Activated naive CD4-positive, alpha-beta T cell treated with anti-CD3 and anti-CD28 coated beads for 36 hours (primary cell): ENCODE measurements around the gene ZNF574. TPM values are rescaled to one million over a fixed set of nuclear protein-coding genes. Genes with fewer than 3 reads are reported as not detected.

Experiments used
- CTCF ChIA-PET: fragments of 350-600 bp; sonication (Branson Sonifier 250); formaldehyde crosslinking; loops from one replicate; lab custom pipeline; 2021; ENCODE audit warnings: antibody characterized with exemption; lab: Charles Lee
- DNase-seq: peaks from one replicate; pipeline ENCODE4 v3.0.0-alpha.2; 2020
- H3K27ac Mint-ChIP-seq: one replicate; pipeline ENCODE4 v1.8.0; 2021; ENCODE audit warnings: mild to moderate bottlenecking, mixed read lengths
- H3K27me3 Mint-ChIP-seq: one replicate; pipeline ENCODE4 v1.8.0; 2021; ENCODE audit warnings: low read depth, mixed read lengths
- H3K36me3 Mint-ChIP-seq: one replicate; pipeline ENCODE4 v1.8.0; 2021; ENCODE audit warnings: low read depth, mixed read lengths
- H3K4me1 Mint-ChIP-seq: one replicate; pipeline ENCODE4 v1.8.0; 2021; ENCODE audit warnings: low read depth, mixed read lengths
- H3K4me3 Mint-ChIP-seq: one replicate; pipeline ENCODE4 v1.8.0; 2021; ENCODE audit warnings: mild to moderate bottlenecking, moderate library complexity, mixed read lengths
- H3K9me3 Mint-ChIP-seq: one replicate; pipeline ENCODE4 v1.8.0; 2021; ENCODE audit warnings: mixed read lengths
- intact Hi-C: fragments of 100-400 bp; cut with micrococcal nuclease; formaldehyde crosslinking; loops from one replicate; pipeline ENCODE4 v1.15.1; 2023
- total RNA-seq, 2 experiments: library from RNA; stranded (reverse); gene quantifications; one replicate each; pipeline ENCODE4 v1.2.3, GENCODE V29; 2021

ZNF574 gene
- total RNA-seq, 2 experiments from 2014 or later, result 8.4 to 8.8 TPM

GRCh38 chr19:42113641-42114348 lies 37.8 kb downstream of the ZNF574 start:
- Mint-ChIP-seq H3K9me3 (no peaks in the 10 kb centered on the region), H3K27ac (peak overlapping the region; percentile 85), H3K4me3 (no peak overlapping the region), H3K4me1 (peaks cover 43% of the 10 kb centered on the region), H3K27me3 (no peaks in the 10 kb centered on the region), H3K36me3 (peaks cover 38% of the 10 kb centered on the region)
- intact Hi-C loops, result no loop called here
- CTCF ChIA-PET, result interaction anchor here (0.7 to 2.5 kb wide), 7 partner anchors 9 to 326 kb away, joined by 3 to 12 read pairs (median 3); partner anchors contain the start of gene POU2F2
- DNase-seq, result no peak

GRCh38 chr19:42114412-42114811 lies 38.4 kb downstream of the ZNF574 start:
- peak overlapping the region; percentile 85 for H3K27ac Mint-ChIP-seq
- peaks cover 42% of the 10 kb centered on the region for H3K4me1 Mint-ChIP-seq
- peaks cover 39% of the 10 kb centered on the region for H3K36me3 Mint-ChIP-seq
- no peak for DNase-seq
- CTCF ChIA-PET, result interaction anchor here (1.2 to 2.5 kb wide), 4 partner anchors 9 to 326 kb away, joined by 3 to 12 read pairs (median 5); partner anchors contain the start of gene POU2F2
- H3K4me3 Mint-ChIP-seq, result no peak overlapping the region
- H3K9me3 Mint-ChIP-seq, result no peaks in the 10 kb centered on the region
- intact Hi-C loops, result no loop called here
- no peaks in the 10 kb centered on the region for H3K27me3 Mint-ChIP-seq

GRCh38 chr19:42115219-42115618 lies 39.3 kb downstream of the ZNF574 start:
- Mint-ChIP-seq H3K27ac (no peak overlapping the region), H3K27me3 (no peaks in the 10 kb centered on the region), H3K4me1 (peaks cover 41% of the 10 kb centered on the region), H3K4me3 (no peak overlapping the region), H3K36me3 (peaks cover 39% of the 10 kb centered on the region), H3K9me3 (no peaks in the 10 kb centered on the region)
- DNase-seq, result no peak
- CTCF ChIA-PET, result interaction anchor here (1.3 to 2.5 kb wide), 3 partner anchors 11 to 68 kb away, joined by 3 to 12 read pairs (median 7); partner anchors contain the start of gene POU2F2
- intact Hi-C loops, result no loop called here

- Mint-ChIP-seq H3K27ac (no peak overlapping the region), H3K27me3 (no peaks in the 10 kb centered on the region), H3K36me3 (peaks cover 39% of the 10 kb centered on the region), H3K4me3 (no peak overlapping the region), H3K4me1 (peaks cover 43% of the 10 kb centered on the region), H3K9me3 (no peaks in the 10 kb centered on the region)
- intact Hi-C loops, result no loop called here
- DNase-seq, result no peak
- CTCF ChIA-PET, result interaction anchor here (1.3 to 2.2 kb wide), 2 partner anchors 17 to 68 kb away, joined by 3 to 12 read pairs; partner anchors contain the start of gene POU2F2
Measured at GRCh38 chr19:42115705-42116104, 39.7 kb downstream of the ZNF574 start.

GRCh38 chr19:42116308-42117075 lies 40.5 kb downstream of the ZNF574 start:
- no peaks in the 10 kb centered on the region for H3K9me3 Mint-ChIP-seq
- peaks cover 43% of the 10 kb centered on the region for H3K4me1 Mint-ChIP-seq
- H3K4me3 Mint-ChIP-seq, result no peak overlapping the region
- DNase-seq, result no peak
- intact Hi-C loops, result no loop called here
- CTCF ChIA-PET, result no interaction called here
- H3K27me3 Mint-ChIP-seq, result no peaks in the 10 kb centered on the region
- H3K36me3 Mint-ChIP-seq, result peaks cover 36% of the 10 kb centered on the region
- H3K27ac Mint-ChIP-seq, result no peak overlapping the region

GRCh38 chr19:42117076-42117475 lies 41.1 kb downstream of the ZNF574 start:
- Mint-ChIP-seq H3K4me3 (no peak overlapping the region), H3K27ac (no peak overlapping the region), H3K9me3 (no peaks in the 10 kb centered on the region), H3K36me3 (peaks cover 37% of the 10 kb centered on the region), H3K4me1 (peaks cover 43% of the 10 kb centered on the region), H3K27me3 (no peaks in the 10 kb centered on the region)
- DNase-seq, result no peak
- intact Hi-C loops, result no loop called here
- CTCF ChIA-PET, result no interaction called here

- no peaks in the 10 kb centered on the region for H3K9me3 Mint-ChIP-seq
- peak overlapping the region; percentile 98 for H3K27ac Mint-ChIP-seq
- peaks cover 26% of the 10 kb centered on the region for H3K36me3 Mint-ChIP-seq
- CTCF ChIA-PET, result interaction anchor here (0.5 to 1.8 kb wide), 4 partner anchors 11 to 445 kb away, joined by 3 to 16 read pairs (median 3); no protein-coding TSS in a partner anchor
- H3K4me3 Mint-ChIP-seq, result peak overlapping the region; percentile 76
- no peaks in the 10 kb centered on the region for H3K27me3 Mint-ChIP-seq
- intact Hi-C loops, result no loop called here
- no peak for DNase-seq
- peaks cover 48% of the 10 kb centered on the region for H3K4me1 Mint-ChIP-seq
Measured at GRCh38 chr19:42120276-42120980, 44.5 kb downstream of the ZNF574 start.

- intact Hi-C loops, result loop anchor here (1.0 kb wide), 2 partner anchors 78 to 276 kb away; no protein-coding TSS in a partner anchor
- peak overlapping the region; percentile 98 for H3K27ac Mint-ChIP-seq
- H3K4me1 Mint-ChIP-seq, result peaks cover 53% of the 10 kb centered on the region
- CTCF ChIA-PET, result interaction anchor here (1.2 to 9.1 kb wide), 3 partner anchors 11 to 12 kb away, joined by 8 to 86 read pairs (median 16); partner anchors contain the start of gene POU2F2
- H3K9me3 Mint-ChIP-seq, result no peaks in the 10 kb centered on the region
- peaks cover 24% of the 10 kb centered on the region for H3K36me3 Mint-ChIP-seq
- no peaks in the 10 kb centered on the region for H3K27me3 Mint-ChIP-seq
- peak; percentile 30 for DNase-seq
- peak overlapping the region; percentile 76 for H3K4me3 Mint-ChIP-seq
Measured at GRCh38 chr19:42121036-42121621, 45.2 kb downstream of the ZNF574 start.

GRCh38 chr19:42121656-42122069 lies 45.7 kb downstream of the ZNF574 start:
- intact Hi-C loops, result loop anchor here (1.0 to 2.0 kb wide), 6 partner anchors 13 to 301 kb away; partner anchors contain the start of gene ZNF574
- CTCF ChIA-PET, result interaction anchor here (1.2 to 9.1 kb wide), 2 partner anchors 11 to 12 kb away, joined by 8 to 86 read pairs; partner anchors contain the start of gene POU2F2
- peaks cover 54% of the 10 kb centered on the region for H3K4me1 Mint-ChIP-seq
- peak overlapping the region; percentile 76 for H3K4me3 Mint-ChIP-seq
- no peaks in the 10 kb centered on the region for H3K9me3 Mint-ChIP-seq
- peak overlapping the region; percentile 98 for H3K27ac Mint-ChIP-seq
- H3K27me3 Mint-ChIP-seq, result no peaks in the 10 kb centered on the region
- peaks cover 19% of the 10 kb centered on the region for H3K36me3 Mint-ChIP-seq
- DNase-seq, result peak; percentile 97

GRCh38 chr19:42122691-42123607 lies 47.0 kb downstream of the ZNF574 start:
- intact Hi-C loops, result loop anchor here (1.0 to 2.0 kb wide), 5 partner anchors 9 to 300 kb away; partner anchors contain the start of genes POU2F2 and ZNF574
- Mint-ChIP-seq H3K4me1 (peaks cover 60% of the 10 kb centered on the region), H3K36me3 (peaks cover 16% of the 10 kb centered on the region), H3K9me3 (no peaks in the 10 kb centered on the region), H3K27me3 (no peaks in the 10 kb centered on the region), H3K27ac (peak overlapping the region; percentile 98), H3K4me3 (peak overlapping the region; percentile 76)
- CTCF ChIA-PET, result interaction anchor here (0.7 to 9.1 kb wide), 9 partner anchors 9 to 201 kb away, joined by 3 to 86 read pairs (median 3); partner anchors contain the start of gene POU2F2
- DNase-seq, result peak; percentile 91
